Thoracic aorta (tissue), 2 donors: ENCODE data around the gene ZBTB33. TPM values are rescaled to one million over a fixed set of nuclear protein-coding genes. Genes with fewer than 3 reads are reported as not detected.

Experiments used
- ATAC-seq: fragments of 150-250 bp; one replicate; pipeline ENCODE4 v1.8.0; 2017; ENCODE audit warnings: low read depth; ENCODE audit not compliant: insufficient number of reproducible peaks, low FRiP score
- DNase-seq: peaks from one replicate; pipeline ENCODE4 v3.0.0-alpha.2; 2020; ENCODE audit warnings: low spot score
- H3K27ac ChIP-seq, 2 donors: fragments of 200-600 bp; sonication (generic); 1 replicate in 1 of 2; 2 replicates in 1 of 2; pipeline ENCODE4 v1.5.1; 2016; ENCODE audit warnings: mild to moderate bottlenecking in 2 of 2, moderate library complexity in 2 of 2
- H3K27me3 ChIP-seq: fragments of 200-600 bp; sonication (generic); replicated peaks from 2 replicates; pipeline ENCODE4 v1.6.0; 2016; ENCODE audit warnings: mild to moderate bottlenecking; ENCODE audit not compliant: insufficient read depth
- H3K36me3 ChIP-seq: fragments of 200-600 bp; sonication (generic); one replicate; pipeline ENCODE4 v1.5.1; 2016
- H3K4me1 ChIP-seq, 2 donors: fragments of 200-600 bp; sonication (generic); 1 replicate in 1 of 2; 2 replicates in 1 of 2; pipeline versions ENCODE4 v1.5.1 to v1.6.0; 2016; ENCODE audit warnings: low read depth in 2 of 2, mild to moderate bottlenecking in 1 of 2; ENCODE audit not compliant: control insufficient read depth in 1 of 2
- H3K4me3 ChIP-seq: fragments of 200-600 bp; sonication (generic); 2 replicates; pipeline ENCODE4 v1.5.1; 2016; ENCODE audit warnings: mild to moderate bottlenecking
- H3K9me3 ChIP-seq: fragments of 200-600 bp; sonication (generic); 2 replicates; pipeline ENCODE4 v1.5.1; 2016
- CTCF ChIP-seq: fragments of 200-600 bp; sonication (generic); IDR thresholded peaks from one replicate; pipeline ENCODE4 v1.5.1; 2019; ENCODE audit warnings: antibody characterized with exemption
- total RNA-seq, 2 donors: library from RNA; depleted of rRNA; stranded (reverse); fragments of >200 nt; gene quantifications; one replicate each; pipeline versions ENCODE4 v1.1.0 to v1.2.3, GENCODE V29; 2016

Gene ZBTB33
- total RNA-seq, 2 donors from 2014 or later, result 6.4 to 15.4 TPM

GRCh38 chrX:120281021-120281624 is 30.5 kb downstream of the ZBTB33 start:
- TF ChIP-seq CTCF, result no peak
- no peak overlapping the region for H3K27ac ChIP-seq
- H3K4me3 ChIP-seq, result no peak overlapping the region
- H3K9me3 ChIP-seq, result no peaks in the 10 kb centered on the region
- DNase-seq, result no peak
- no peaks in the 10 kb centered on the region for H3K4me1 ChIP-seq
- ATAC-seq, result no peak
- H3K27me3 ChIP-seq, result no peaks in the 10 kb centered on the region
- no peaks in the 10 kb centered on the region for H3K36me3 ChIP-seq

- ATAC-seq (no peak), DNase-seq (no peak)
- no peak overlapping the region for H3K4me3 ChIP-seq
- H3K4me1 ChIP-seq, result no peaks in the 10 kb centered on the region
- no peak for TF ChIP-seq CTCF
- H3K9me3 ChIP-seq, result no peaks in the 10 kb centered on the region
- H3K27ac ChIP-seq, result no peak overlapping the region
- no peaks in the 10 kb centered on the region for H3K36me3 ChIP-seq
- H3K27me3 ChIP-seq, result no peaks in the 10 kb centered on the region
Observed at GRCh38 chrX:120281761-120282160, 31.1 kb downstream of the ZBTB33 start.

- no peak overlapping the region for H3K4me3 ChIP-seq
- H3K27me3 ChIP-seq, result no peaks in the 10 kb centered on the region
- H3K36me3 ChIP-seq, result no peaks in the 10 kb centered on the region
- no peak for DNase-seq
- H3K27ac ChIP-seq, result no peak overlapping the region
- no peaks in the 10 kb centered on the region for H3K9me3 ChIP-seq
- TF ChIP-seq CTCF, result no peak
- no peak for ATAC-seq
- no peaks in the 10 kb centered on the region for H3K4me1 ChIP-seq
Observed at GRCh38 chrX:120282697-120283096, 32.1 kb downstream of the ZBTB33 start.

- no peaks in the 10 kb centered on the region for H3K4me1 ChIP-seq
- H3K27ac ChIP-seq, result no peak overlapping the region
- DNase-seq (no peak), ATAC-seq (no peak)
- no peak overlapping the region for H3K4me3 ChIP-seq
- no peak for TF ChIP-seq CTCF
- no peaks in the 10 kb centered on the region for H3K27me3 ChIP-seq
- no peaks in the 10 kb centered on the region for H3K36me3 ChIP-seq
- no peaks in the 10 kb centered on the region for H3K9me3 ChIP-seq
Observed at GRCh38 chrX:120286733-120287512, 36.3 kb downstream of the ZBTB33 start.

- H3K9me3 ChIP-seq, result no peaks in the 10 kb centered on the region
- no peak for ATAC-seq
Observed at GRCh38 chrX:120287513-120288112, 37.0 kb downstream of the ZBTB33 start.

More at GRCh38 chrX:120287513-120288112, 37.0 kb downstream of the ZBTB33 start:
- H3K36me3 ChIP-seq, result no peaks in the 10 kb centered on the region
- H3K4me3 ChIP-seq, result no peak overlapping the region
- no peaks in the 10 kb centered on the region for H3K4me1 ChIP-seq
- no peak for TF ChIP-seq CTCF
- DNase-seq, result no peak
- H3K27ac ChIP-seq, result no peak overlapping the region
- H3K27me3 ChIP-seq, result no peaks in the 10 kb centered on the region
